H9 (cell line): Measurements from ENCODE around the gene RALGAPA2. TPM values are rescaled to one million over a fixed set of nuclear protein-coding genes. Genes with fewer than 3 reads are reported as not detected.

Experiments
- DNase-seq: peaks from one replicate; pipeline ENCODE4 v3.0.0-alpha.2; 2017
- H2AFZ ChIP-seq: one replicate; pipeline ENCODE4 v1.6.1; 2013; ENCODE audit warnings: mild to moderate bottlenecking, low read length, control low read depth, moderate library complexity
- H2AK5ac ChIP-seq: 2 replicates; pipeline ENCODE4 v1.6.1; 2013; ENCODE audit warnings: low read length, control low read depth, mixed read lengths; ENCODE audit not compliant: insufficient read length
- H2BK120ac ChIP-seq: one replicate; pipeline ENCODE4 v1.6.1; 2013; ENCODE audit warnings: low read depth, mild to moderate bottlenecking, low read length, control low read depth, inconsistent platforms; ENCODE audit not compliant: poor library complexity, severe bottlenecking
- H2BK12ac ChIP-seq: 2 replicates; pipeline ENCODE4 v1.6.1; 2013; ENCODE audit warnings: low read length, control low read depth, mixed read lengths, low read depth; ENCODE audit not compliant: insufficient read length
- H2BK15ac ChIP-seq: 2 replicates; pipeline ENCODE4 v1.6.1; 2013; ENCODE audit warnings: low read depth, low read length, control low read depth
- H2BK20ac ChIP-seq: one replicate; pipeline ENCODE4 v1.6.1; 2013; ENCODE audit warnings: low read depth, mild to moderate bottlenecking, low read length, control low read depth, inconsistent platforms; ENCODE audit not compliant: poor library complexity, severe bottlenecking
- H2BK5ac ChIP-seq: 2 replicates; pipeline ENCODE4 v1.6.1; 2013; ENCODE audit warnings: low read length, control low read depth, mixed read lengths; ENCODE audit not compliant: insufficient read length
- H3K14ac ChIP-seq: 2 replicates; pipeline ENCODE4 v1.6.1; 2013; ENCODE audit warnings: low read length, control low read depth; ENCODE audit not compliant: insufficient read depth
- H3K18ac ChIP-seq: 2 replicates; pipeline ENCODE4 v1.6.1; 2013; ENCODE audit warnings: low read depth, mild to moderate bottlenecking, mixed read lengths, low read length, control low read depth; ENCODE audit not compliant: insufficient read length
- H3K23ac ChIP-seq: 2 replicates; pipeline ENCODE4 v1.6.1; 2013; ENCODE audit warnings: low read length, control low read depth, mixed read lengths, low read depth; ENCODE audit not compliant: insufficient read length
- H3K23me2 ChIP-seq: 2 replicates; pipeline ENCODE4 v1.6.1; 2013; ENCODE audit warnings: low read depth, mild to moderate bottlenecking, mixed read lengths, low read length, control low read depth; ENCODE audit not compliant: insufficient read length, poor library complexity, severe bottlenecking
- H3K27ac ChIP-seq: 2 replicates; pipeline ENCODE4 v1.5.1; 2013; ENCODE audit warnings: low read length, control low read depth, mixed read lengths, low read depth; ENCODE audit not compliant: insufficient read length
- H3K27me3 ChIP-seq: 2 replicates; pipeline ENCODE4 v1.6.1; 2013; ENCODE audit warnings: low read length, control low read depth, inconsistent platforms; ENCODE audit not compliant: insufficient read depth
- H3K4ac ChIP-seq: 2 replicates; pipeline ENCODE4 v1.6.1; 2013; ENCODE audit warnings: low read depth, mild to moderate bottlenecking, control low read depth, inconsistent platforms, low read length, moderate library complexity
- H3K4me1 ChIP-seq: 2 replicates; pipeline ENCODE4 v1.6.1; 2013; ENCODE audit warnings: low read length, control low read depth, inconsistent platforms; ENCODE audit not compliant: insufficient read depth
- H3K4me2 ChIP-seq: 2 replicates; pipeline ENCODE4 v1.6.1; 2013; ENCODE audit warnings: low read length, control low read depth, mixed read lengths; ENCODE audit not compliant: insufficient read length, insufficient read depth
- H3K56ac ChIP-seq: 2 replicates; pipeline ENCODE4 v1.6.1; 2013; ENCODE audit warnings: low read depth, mild to moderate bottlenecking, mixed read lengths, low read length, control low read depth; ENCODE audit not compliant: insufficient read length
- H3K79me1 ChIP-seq: 2 replicates; pipeline ENCODE4 v1.6.1; 2013; ENCODE audit warnings: low read depth, mild to moderate bottlenecking, moderate library complexity, low read length, control low read depth, inconsistent platforms; ENCODE audit not compliant: insufficient read depth, poor library complexity, severe bottlenecking
- H3K79me2 ChIP-seq: 2 replicates; pipeline ENCODE4 v1.6.1; 2013; ENCODE audit warnings: low read length, control low read depth, inconsistent platforms; ENCODE audit not compliant: insufficient read depth
- H3K9ac ChIP-seq: 2 replicates; pipeline ENCODE4 v1.6.1; 2013; ENCODE audit warnings: low read length, control low read depth, mixed read lengths; ENCODE audit not compliant: insufficient read length; ENCODE audit errors: extremely low read depth
- H3K9me3 ChIP-seq: one replicate; pipeline ENCODE4 v1.6.1; 2013; ENCODE audit warnings: low read depth, low read length, inconsistent platforms; ENCODE audit not compliant: control insufficient read depth
- H3T11ph ChIP-seq: one replicate; pipeline ENCODE4 v1.6.1; 2013; ENCODE audit warnings: mild to moderate bottlenecking, low read length, control low read depth, inconsistent platforms
- H4K20me1 ChIP-seq: one replicate; pipeline ENCODE4 v1.6.1; 2013; ENCODE audit not compliant: control insufficient read depth, insufficient read length, insufficient read depth
- H4K5ac ChIP-seq: 2 replicates; pipeline ENCODE4 v1.6.1; 2013; ENCODE audit warnings: low read depth, mild to moderate bottlenecking, mixed read lengths, low read length, control low read depth; ENCODE audit not compliant: insufficient read length
- H4K8ac ChIP-seq: replicated peaks from 2 replicates; pipeline ENCODE4 v1.6.1; 2013; ENCODE audit warnings: low read length, control low read depth, mixed read lengths, low read depth; ENCODE audit not compliant: insufficient read length
- H4K91ac ChIP-seq: 2 replicates; pipeline ENCODE4 v1.6.1; 2013; ENCODE audit warnings: low read depth, mild to moderate bottlenecking, moderate library complexity, mixed read lengths, low read length, control low read depth; ENCODE audit not compliant: insufficient read length
- H3K27ac Mint-ChIP-seq, 3 experiments: 2 replicates in 2 of 3; 3 replicates in 1 of 3; pipeline ENCODE4 v1.8.0; 2020 to 2021; ENCODE audit warnings: mixed read lengths in 3 of 3, mild to moderate bottlenecking in 1 of 3, moderate library complexity in 1 of 3
- H3K27me3 Mint-ChIP-seq: 2 replicates; pipeline ENCODE4 v1.8.0; 2021; ENCODE audit warnings: low read depth, mild to moderate bottlenecking, moderate library complexity, mixed read lengths
- H3K36me3 Mint-ChIP-seq, 3 experiments: 2 replicates in 2 of 3; 3 replicates in 1 of 3; pipeline ENCODE4 v1.8.0; 2020 to 2021; ENCODE audit warnings: low read depth in 3 of 3, mixed read lengths in 3 of 3; ENCODE audit not compliant: insufficient read depth in 1 of 3
- H3K4me1 Mint-ChIP-seq, 2 experiments: 2 replicates each; pipeline ENCODE4 v1.8.0; 2020; ENCODE audit warnings: mixed read lengths in 2 of 2
- H3K4me3 Mint-ChIP-seq, 2 experiments: 2 replicates in 1 of 2; 3 replicates in 1 of 2; pipeline ENCODE4 v1.8.0; 2020 to 2021; ENCODE audit warnings: mild to moderate bottlenecking in 2 of 2, mixed read lengths in 2 of 2, moderate library complexity in 1 of 2
- H3K9me3 Mint-ChIP-seq, 2 experiments: 2 replicates in 1 of 2; 3 replicates in 1 of 2; pipeline ENCODE4 v1.8.0; 2020; ENCODE audit warnings: mild to moderate bottlenecking in 2 of 2, mixed read lengths in 2 of 2, moderate library complexity in 1 of 2
- WGBS: extraction: QIAGEN DNeasy Blood & Tissue Kit; methylation state at CpG from one replicate; pipeline ENCODE4 v1.1.7; 2013; ENCODE audit warnings: missing lambda C conversion rate, low lambda C conversion rate, mixed read lengths; ENCODE audit not compliant: insufficient read length; ENCODE audit errors: extremely low coverage; 5-methylcytosine and 5-hydroxymethylcytosine counted together
- total RNA-seq: library from RNA; stranded (reverse); gene quantifications from 2 replicates; pipeline ENCODE4 v1.2.1, GENCODE V29; 2021
- TF ChIP-seq, protein P1 (sequence below): fragments of 200-600 bp; sonication (generic); conservative IDR thresholded peaks from 3 replicates; pipeline ENCODE4 v1.8.0; 2021; ENCODE audit warnings: antibody characterized with exemption, mild to moderate bottlenecking

Gene RALGAPA2
- total RNA-seq, 1 experiment from 2014 or later = 16.6 TPM

DNA sequence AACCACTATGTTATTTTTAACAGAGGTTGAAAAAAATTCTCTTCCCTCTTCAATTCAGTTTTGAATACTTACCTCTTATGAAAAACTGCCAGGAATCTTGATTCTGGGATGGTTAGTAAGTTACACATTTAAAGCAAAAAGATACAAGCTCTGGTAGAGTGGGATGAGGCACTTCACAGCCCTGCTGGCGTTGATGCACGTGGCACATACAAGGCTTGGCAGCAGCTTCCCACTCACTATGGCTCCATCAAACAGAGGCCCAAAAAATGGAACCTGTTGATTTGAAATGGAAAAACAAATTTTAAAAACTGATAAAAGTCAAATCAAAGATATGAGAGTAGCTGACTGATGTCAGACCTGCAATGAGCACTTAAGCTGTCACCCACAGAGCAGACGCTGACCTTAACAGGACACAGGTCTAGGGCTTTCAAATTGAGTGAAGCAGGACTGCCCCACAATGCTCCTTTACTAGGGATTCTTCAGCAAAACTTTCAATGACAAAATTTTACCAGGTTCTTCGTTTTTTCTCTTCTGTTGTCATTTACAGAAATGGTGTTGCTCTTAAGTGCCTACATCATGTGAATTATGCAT is 239.7 kb downstream of the RALGAPA2 start:
- H3K9ac ChIP-seq = no peak overlapping the region
- no peak overlapping the region for H3K4me3 Mint-ChIP-seq
- H3K4ac ChIP-seq = no peak overlapping the region
- no peak overlapping the region for H2AK5ac ChIP-seq
- no peak overlapping the region for H3K27ac Mint-ChIP-seq
- no peak overlapping the region for H4K8ac ChIP-seq
- H3K4me1 Mint-ChIP-seq = peaks cover 15 to 19% of the 10 kb centered on the region in 2 experiments
- no CpG with 5 or more reads among the region's 4 CpGs for WGBS
- no peak overlapping the region for H3K18ac ChIP-seq
- H4K5ac ChIP-seq = no peak overlapping the region
- H3K27me3 ChIP-seq = no peaks in the 10 kb centered on the region
- no peaks in the 10 kb centered on the region for H4K20me1 ChIP-seq
- H2BK120ac ChIP-seq = no peak overlapping the region
- no peak overlapping the region for H2BK20ac ChIP-seq
- H3K79me2 ChIP-seq = peaks cover 2% of the 10 kb centered on the region; the same call in 1 of the 2 replicates
- H3K23me2 ChIP-seq = no peaks in the 10 kb centered on the region
- no peak overlapping the region for H4K91ac ChIP-seq
- no peak overlapping the region for H3K4me2 ChIP-seq
- H3K23ac ChIP-seq = no peak overlapping the region
- H3K14ac ChIP-seq = no peak overlapping the region
- no peaks in the 10 kb centered on the region for H3K79me1 ChIP-seq
- H2BK12ac ChIP-seq = no peak overlapping the region
- no peak overlapping the region for H2BK15ac ChIP-seq
- H2BK5ac ChIP-seq = no peak overlapping the region
- no peaks in the 10 kb centered on the region for H3K27me3 Mint-ChIP-seq
- TF ChIP-seq, protein P1, sequence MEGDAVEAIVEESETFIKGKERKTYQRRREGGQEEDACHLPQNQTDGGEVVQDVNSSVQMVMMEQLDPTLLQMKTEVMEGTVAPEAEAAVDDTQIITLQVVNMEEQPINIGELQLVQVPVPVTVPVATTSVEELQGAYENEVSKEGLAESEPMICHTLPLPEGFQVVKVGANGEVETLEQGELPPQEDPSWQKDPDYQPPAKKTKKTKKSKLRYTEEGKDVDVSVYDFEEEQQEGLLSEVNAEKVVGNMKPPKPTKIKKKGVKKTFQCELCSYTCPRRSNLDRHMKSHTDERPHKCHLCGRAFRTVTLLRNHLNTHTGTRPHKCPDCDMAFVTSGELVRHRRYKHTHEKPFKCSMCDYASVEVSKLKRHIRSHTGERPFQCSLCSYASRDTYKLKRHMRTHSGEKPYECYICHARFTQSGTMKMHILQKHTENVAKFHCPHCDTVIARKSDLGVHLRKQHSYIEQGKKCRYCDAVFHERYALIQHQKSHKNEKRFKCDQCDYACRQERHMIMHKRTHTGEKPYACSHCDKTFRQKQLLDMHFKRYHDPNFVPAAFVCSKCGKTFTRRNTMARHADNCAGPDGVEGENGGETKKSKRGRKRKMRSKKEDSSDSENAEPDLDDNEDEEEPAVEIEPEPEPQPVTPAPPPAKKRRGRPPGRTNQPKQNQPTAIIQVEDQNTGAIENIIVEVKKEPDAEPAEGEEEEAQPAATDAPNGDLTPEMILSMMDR = no peak
- no peak overlapping the region for H2AFZ ChIP-seq
- no peak overlapping the region for H3T11ph ChIP-seq
- no peak overlapping the region for H3K56ac ChIP-seq
- H3K36me3 Mint-ChIP-seq = peaks cover 0 to 7% (median 0%) of the 10 kb centered on the region in 3 experiments; a peak in 4 of 7 replicates
- no peak overlapping the region for H3K27ac ChIP-seq
- DNase-seq = no peak
- H3K4me1 ChIP-seq = no peaks in the 10 kb centered on the region
- no peaks in the 10 kb centered on the region for H3K9me3 ChIP-seq
- H3K9me3 Mint-ChIP-seq = no peaks in the 10 kb centered on the region
